Esophagus muscularis mucosa (tissue), 3 donors: ENCODE measurements around the gene PLXNA3.

Experiments used
- POLR2A ChIP-seq: fragments of 450-650 bp; IDR thresholded peaks from one replicate; pipeline ENCODE4 v1.6.1; 2017; ENCODE audit warnings: antibody characterized with exemption, moderate library complexity, mild to moderate bottlenecking, low read depth
- POLR2AphosphoS5 ChIP-seq, 2 donors: sonication (generic); formaldehyde crosslinking; IDR thresholded peaks; one replicate each; pipeline ENCODE4 v1.6.1; 2017; ENCODE audit warnings: antibody characterized with exemption in 2 of 2
- TF ChIP-seq, protein P1 (sequence below), 3 experiments: fragments of 200-600 bp in 2 of 3; fragments of 450-650 bp in 1 of 3; sonication (generic) in 2 of 3; IDR thresholded peaks; one replicate each; pipeline ENCODE4 v1.5.1; 2017 to 2019; ENCODE audit warnings: antibody characterized with exemption in 3 of 3, mild to moderate bottlenecking in 2 of 3, moderate library complexity in 1 of 3

DNA sequence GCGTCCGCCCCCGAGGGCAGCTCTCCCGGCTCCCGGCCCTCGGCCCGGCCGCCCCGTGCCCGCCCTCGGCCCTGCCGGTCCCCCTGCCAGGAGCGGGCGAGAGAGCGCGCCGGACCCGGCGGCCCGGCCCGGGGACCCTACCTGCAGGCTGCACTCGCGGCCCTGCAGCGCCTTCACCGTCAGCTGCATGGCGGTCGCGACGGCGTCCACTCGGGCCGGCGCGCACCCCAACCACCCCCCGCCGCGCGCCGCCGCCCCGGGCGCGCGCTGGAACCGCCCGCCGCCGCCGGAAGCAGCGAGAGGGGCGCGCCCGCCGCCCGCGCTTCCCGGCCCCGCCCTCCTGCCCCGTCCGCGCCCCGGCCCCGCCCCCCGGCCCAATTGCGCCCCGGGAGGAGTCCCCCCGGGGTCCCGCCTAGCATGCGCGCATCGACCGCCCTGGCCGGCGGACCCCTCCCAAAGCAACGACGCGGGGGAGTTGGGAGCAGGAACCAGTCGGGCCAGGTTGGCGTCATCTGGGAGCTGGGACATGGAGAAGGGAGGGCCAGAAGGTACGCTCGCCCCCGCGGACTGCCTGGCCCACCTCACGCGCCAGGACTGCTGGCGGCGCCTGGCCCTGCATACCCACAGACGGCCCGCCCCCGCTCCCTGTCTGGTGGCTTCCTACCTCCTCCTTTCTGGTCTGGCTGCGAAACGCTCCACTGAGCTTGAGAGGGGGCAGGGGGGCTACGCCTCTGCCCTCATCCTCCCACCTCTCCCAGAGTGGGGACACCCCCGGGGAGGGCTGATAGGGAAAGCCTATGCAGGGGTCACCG is 28.5 kb downstream of the PLXNA3 start, which contains the start of gene UBL4A:
- TF ChIP-seq, protein P1, sequence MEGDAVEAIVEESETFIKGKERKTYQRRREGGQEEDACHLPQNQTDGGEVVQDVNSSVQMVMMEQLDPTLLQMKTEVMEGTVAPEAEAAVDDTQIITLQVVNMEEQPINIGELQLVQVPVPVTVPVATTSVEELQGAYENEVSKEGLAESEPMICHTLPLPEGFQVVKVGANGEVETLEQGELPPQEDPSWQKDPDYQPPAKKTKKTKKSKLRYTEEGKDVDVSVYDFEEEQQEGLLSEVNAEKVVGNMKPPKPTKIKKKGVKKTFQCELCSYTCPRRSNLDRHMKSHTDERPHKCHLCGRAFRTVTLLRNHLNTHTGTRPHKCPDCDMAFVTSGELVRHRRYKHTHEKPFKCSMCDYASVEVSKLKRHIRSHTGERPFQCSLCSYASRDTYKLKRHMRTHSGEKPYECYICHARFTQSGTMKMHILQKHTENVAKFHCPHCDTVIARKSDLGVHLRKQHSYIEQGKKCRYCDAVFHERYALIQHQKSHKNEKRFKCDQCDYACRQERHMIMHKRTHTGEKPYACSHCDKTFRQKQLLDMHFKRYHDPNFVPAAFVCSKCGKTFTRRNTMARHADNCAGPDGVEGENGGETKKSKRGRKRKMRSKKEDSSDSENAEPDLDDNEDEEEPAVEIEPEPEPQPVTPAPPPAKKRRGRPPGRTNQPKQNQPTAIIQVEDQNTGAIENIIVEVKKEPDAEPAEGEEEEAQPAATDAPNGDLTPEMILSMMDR (IDR thresholded peaks at IDR 0.05) = no peak
- TF ChIP-seq POLR2A = no peak
- peak in 1 of 2 donors; percentile 26 for TF ChIP-seq POLR2AphosphoS5 (IDR thresholded peaks at IDR 0.05)
